ENCODE data around the gene ATRNL1. TPM values are rescaled to one million over a fixed set of nuclear protein-coding genes. Genes with fewer than 3 reads are reported as not detected.

ATRNL1 gene
- total RNA-seq, 1 experiment from 2014 or later: not detected

- Histone ChIP-seq H3K9ac (ENCODE audit: low read length) (no peak overlapping the region), H4K20me1 (ENCODE audit: low read length) (no peaks in the 10 kb centered on the region), H3K4me1 (ENCODE audit: insufficient read depth, low read length) (no peaks in the 10 kb centered on the region), H3K27ac (ENCODE audit: low read length) (no peak overlapping the region), H3K9me2 (replicated peaks; ENCODE audit: low read length) (no peaks in the 10 kb centered on the region), H3F3A (ENCODE audit: low read length, unreplicated experiment) (no peaks in the 10 kb centered on the region), H3K9me3 (ENCODE audit: low read length) (no peaks in the 10 kb centered on the region), H2AFZ (ENCODE audit: low read length) (no peak overlapping the region), H3K79me2 (ENCODE audit: low read length) (no peaks in the 10 kb centered on the region), H3K4me2 (ENCODE audit: low read length) (no peak overlapping the region), H3K36me3 (ENCODE audit: low read depth, low read length) (no peaks in the 10 kb centered on the region), H3K4me3 (ENCODE audit: low read length) (no peak overlapping the region), H3K27me3 (ENCODE audit: low read length) (no peaks in the 10 kb centered on the region)
- ChIA-PET CTCF (no interaction called here), POLR2A (ENCODE audit: unreplicated experiment) (no interaction called here)
- no TSS peak for BruUV-seq (replicated peaks)
- ATAC-seq (no peak), DNase-seq (no peak)
- TF ChIP-seq EZH2phosphoT487 (IDR thresholded peaks at IDR 0.05; ENCODE audit: borderline replicate concordance, low read length) (no peak), EZH2 (IDR thresholded peaks at IDR 0.05; ENCODE audit: low read length, unreplicated experiment) (no peak), CTCF (conservative IDR thresholded peaks at IDR 0.05; ENCODE audit: low read depth, low read length) (no peak)
- intact Hi-C loops (cut with micrococcal nuclease): no loop called here
Observed at GRCh38 chr10:115209133-115209532, 116.0 kb downstream of the ATRNL1 start.

GRCh38 chr10:115214829-115215228 is 121.7 kb downstream of the ATRNL1 start:
- no peak overlapping the region for H3K4me3 ChIP-seq (ENCODE audit: low read length)
- H3F3A ChIP-seq (ENCODE audit: low read length, unreplicated experiment): no peaks in the 10 kb centered on the region
- no peaks in the 10 kb centered on the region for H3K4me1 ChIP-seq (ENCODE audit: insufficient read depth, low read length)
- BruUV-seq (replicated peaks): no TSS peak
- no peaks in the 10 kb centered on the region for H3K9me2 ChIP-seq (replicated peaks; ENCODE audit: low read length)
- H3K27ac ChIP-seq (ENCODE audit: low read length): no peak overlapping the region
- no peak overlapping the region for H3K9ac ChIP-seq (ENCODE audit: low read length)
- ATAC-seq (no peak), DNase-seq (no peak)
- no peaks in the 10 kb centered on the region for H3K9me3 ChIP-seq (ENCODE audit: low read length)
- H2AFZ ChIP-seq (ENCODE audit: low read length): no peak overlapping the region
- no peaks in the 10 kb centered on the region for H3K27me3 ChIP-seq (ENCODE audit: low read length)
- ChIA-PET POLR2A (ENCODE audit: unreplicated experiment) (no interaction called here), CTCF (no interaction called here)
- H3K36me3 ChIP-seq (ENCODE audit: low read depth, low read length): no peaks in the 10 kb centered on the region
- TF ChIP-seq EZH2phosphoT487 (IDR thresholded peaks at IDR 0.05; ENCODE audit: borderline replicate concordance, low read length) (no peak), CTCF (conservative IDR thresholded peaks at IDR 0.05; ENCODE audit: low read depth, low read length) (no peak), EZH2 (IDR thresholded peaks at IDR 0.05; ENCODE audit: low read length, unreplicated experiment) (no peak)
- H4K20me1 ChIP-seq (ENCODE audit: low read length): no peaks in the 10 kb centered on the region
- no peaks in the 10 kb centered on the region for H3K79me2 ChIP-seq (ENCODE audit: low read length)
- H3K4me2 ChIP-seq (ENCODE audit: low read length): no peak overlapping the region
- intact Hi-C loops (cut with micrococcal nuclease): no loop called here

- H3K4me2 ChIP-seq (ENCODE audit: low read length): no peak overlapping the region
- no peak overlapping the region for H3K4me3 ChIP-seq (ENCODE audit: low read length)
- no peak overlapping the region for H2AFZ ChIP-seq (ENCODE audit: low read length)
- H3K79me2 ChIP-seq (ENCODE audit: low read length): no peaks in the 10 kb centered on the region
- intact Hi-C loops (cut with micrococcal nuclease): no loop called here
- H3K27ac ChIP-seq (ENCODE audit: low read length): no peak overlapping the region
- no peak overlapping the region for H3K9ac ChIP-seq (ENCODE audit: low read length)
- DNase-seq (no peak), ATAC-seq (no peak)
- no peaks in the 10 kb centered on the region for H4K20me1 ChIP-seq (ENCODE audit: low read length)
- CTCF ChIA-PET: no interaction called here
- BruUV-seq (replicated peaks): no TSS peak
- TF ChIP-seq EZH2phosphoT487 (IDR thresholded peaks at IDR 0.05; ENCODE audit: borderline replicate concordance, low read length) (no peak), CTCF (conservative IDR thresholded peaks at IDR 0.05; ENCODE audit: low read depth, low read length) (no peak), EZH2 (IDR thresholded peaks at IDR 0.05; ENCODE audit: low read length, unreplicated experiment) (no peak)
- no peaks in the 10 kb centered on the region for H3K9me3 ChIP-seq (ENCODE audit: low read length)
- H3K36me3 ChIP-seq (ENCODE audit: low read depth, low read length): no peaks in the 10 kb centered on the region
- H3F3A ChIP-seq (ENCODE audit: low read length, unreplicated experiment): no peaks in the 10 kb centered on the region
- H3K4me1 ChIP-seq (ENCODE audit: insufficient read depth, low read length): no peaks in the 10 kb centered on the region
- no peaks in the 10 kb centered on the region for H3K27me3 ChIP-seq (ENCODE audit: low read length)
- POLR2A ChIA-PET (ENCODE audit: unreplicated experiment): no interaction called here
- H3K9me2 ChIP-seq (replicated peaks; ENCODE audit: low read length): no peaks in the 10 kb centered on the region
Observed at GRCh38 chr10:115219203-115219602, 126.0 kb downstream of the ATRNL1 start.
